ENCODE results near the gene PROZ. TPM values are rescaled to one million over a fixed set of nuclear protein-coding genes. Genes with fewer than 3 reads are reported as not detected.

Gene PROZ
- total RNA-seq, 2 donors from 2014 or later: not detected

DNA sequence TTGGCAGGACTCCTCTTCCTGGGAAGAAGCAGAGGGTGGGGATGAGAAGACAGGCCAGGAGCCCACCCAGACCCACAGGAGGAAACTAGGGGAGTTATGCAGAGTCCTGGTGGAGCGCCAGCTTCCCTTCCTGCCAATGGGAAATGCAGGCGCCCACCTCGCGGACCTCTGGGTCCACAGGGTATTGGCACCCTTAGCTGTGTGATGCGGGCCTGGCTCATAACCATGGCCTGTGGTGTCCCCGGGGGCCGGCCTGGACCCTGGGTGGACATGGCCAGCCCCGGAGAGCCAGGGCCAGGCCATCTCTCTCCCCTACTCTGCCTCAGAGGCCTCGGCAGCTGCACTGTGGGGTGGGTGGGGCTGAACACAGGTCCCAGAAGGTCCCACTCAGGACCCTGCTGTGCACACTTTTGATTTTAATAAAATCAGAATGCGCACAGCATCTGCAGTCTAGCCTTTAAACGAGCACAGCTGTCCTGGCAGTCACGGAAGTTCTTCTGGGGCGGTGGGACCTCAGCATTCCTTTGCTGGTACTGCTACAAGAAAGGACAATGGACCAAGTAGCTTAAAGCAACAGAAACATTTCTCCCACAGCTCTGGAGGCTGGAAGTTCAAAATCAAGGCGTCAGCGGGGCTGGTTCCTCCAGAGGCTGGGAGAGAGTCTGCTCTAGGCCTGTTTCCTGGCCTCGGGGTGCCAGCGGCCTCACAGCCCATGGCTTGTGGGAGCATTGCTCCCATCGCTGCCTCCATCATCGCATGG, 34.1 kb upstream of the PROZ start:
- 95% methylated on average over 19 of the region's 19 CpGs for WGBS
- no peak for DNase-seq (ENCODE audit: low spot score)

GRCh38 chr13:113125506-113126264, 32.8 kb upstream of the PROZ start:
- H3K4me3 ChIP-seq: no peak overlapping the region
- H3K9me3 ChIP-seq: no peaks in the 10 kb centered on the region
- H3K27me3 ChIP-seq (replicated peaks; ENCODE audit: insufficient read depth): no peaks in the 10 kb centered on the region
- H3K4me1 ChIP-seq (replicated peaks): no peaks in the 10 kb centered on the region
- 92% methylated on average over 19 of the region's 19 CpGs for WGBS
- no peak overlapping the region for H3K27ac ChIP-seq
- DNase-seq (ENCODE audit: low spot score): no peak
- TF ChIP-seq POLR2AphosphoS5 (IDR thresholded peaks at IDR 0.05): no peak
- TF ChIP-seq CTCF (IDR thresholded peaks at IDR 0.05): no peak
- no peak for TF ChIP-seq POLR2A (IDR thresholded peaks at IDR 0.05)
- intact Hi-C loops (cut with DNase I): no loop called here
- no peaks in the 10 kb centered on the region for H3K36me3 ChIP-seq

More for the DNA sequence above, 34.1 kb upstream of the PROZ start:
- Histone ChIP-seq H3K36me3 (no peaks in the 10 kb centered on the region), H3K27ac (no peak overlapping the region), H3K4me1 (replicated peaks) (no peaks in the 10 kb centered on the region), H3K9me3 (no peaks in the 10 kb centered on the region), H3K27me3 (replicated peaks; ENCODE audit: insufficient read depth) (no peaks in the 10 kb centered on the region), H3K4me3 (no peak overlapping the region)
- intact Hi-C loops (cut with DNase I): no loop called here
- no peak for TF ChIP-seq POLR2AphosphoS5 (IDR thresholded peaks at IDR 0.05)
- TF ChIP-seq POLR2A (IDR thresholded peaks at IDR 0.05): no peak
- TF ChIP-seq CTCF (IDR thresholded peaks at IDR 0.05): no peak

- intact Hi-C loops (cut with DNase I): no loop called here
- Histone ChIP-seq H3K36me3 (no peaks in the 10 kb centered on the region), H3K9me3 (no peaks in the 10 kb centered on the region), H3K27ac (no peak overlapping the region), H3K27me3 (replicated peaks; ENCODE audit: insufficient read depth) (no peaks in the 10 kb centered on the region), H3K4me1 (replicated peaks) (no peaks in the 10 kb centered on the region), H3K4me3 (no peak overlapping the region)
- TF ChIP-seq POLR2A (IDR thresholded peaks at IDR 0.05) (no peak), CTCF (IDR thresholded peaks at IDR 0.05) (no peak), POLR2AphosphoS5 (IDR thresholded peaks at IDR 0.05) (no peak)
- WGBS: 89% methylated on average over 18 of the region's 18 CpGs
- DNase-seq (ENCODE audit: low spot score): no peak
Observed at GRCh38 chr13:113126265-113127150, 31.9 kb upstream of the PROZ start.

- WGBS: 79% methylated on average over 27 of the region's 27 CpGs
- intact Hi-C loops (cut with DNase I): no loop called here
- Histone ChIP-seq H3K4me3 (no peak overlapping the region), H3K27me3 (replicated peaks; ENCODE audit: insufficient read depth) (no peaks in the 10 kb centered on the region), H3K27ac (no peak overlapping the region), H3K4me1 (replicated peaks) (no peaks in the 10 kb centered on the region), H3K36me3 (no peaks in the 10 kb centered on the region), H3K9me3 (no peaks in the 10 kb centered on the region)
- DNase-seq (ENCODE audit: low spot score): no peak
- no peak for TF ChIP-seq CTCF (IDR thresholded peaks at IDR 0.05)
- TF ChIP-seq POLR2A (IDR thresholded peaks at IDR 0.05): no peak
- no peak for TF ChIP-seq POLR2AphosphoS5 (IDR thresholded peaks at IDR 0.05)
Observed at GRCh38 chr13:113129480-113129879, 29.0 kb upstream of the PROZ start.
